Endometrium (tissue), 2 donors: ENCODE data around the gene ZIC1.

Source experiments
- FAIRE-seq: peaks from 2 replicates; lab custom pipeline; 2012; peaks lifted over from hg19 to GRCh38; lab: Jason Lieb, UNC
- donor health status: control.
- donor health status: control.

The ZIC1 gene

DNA sequence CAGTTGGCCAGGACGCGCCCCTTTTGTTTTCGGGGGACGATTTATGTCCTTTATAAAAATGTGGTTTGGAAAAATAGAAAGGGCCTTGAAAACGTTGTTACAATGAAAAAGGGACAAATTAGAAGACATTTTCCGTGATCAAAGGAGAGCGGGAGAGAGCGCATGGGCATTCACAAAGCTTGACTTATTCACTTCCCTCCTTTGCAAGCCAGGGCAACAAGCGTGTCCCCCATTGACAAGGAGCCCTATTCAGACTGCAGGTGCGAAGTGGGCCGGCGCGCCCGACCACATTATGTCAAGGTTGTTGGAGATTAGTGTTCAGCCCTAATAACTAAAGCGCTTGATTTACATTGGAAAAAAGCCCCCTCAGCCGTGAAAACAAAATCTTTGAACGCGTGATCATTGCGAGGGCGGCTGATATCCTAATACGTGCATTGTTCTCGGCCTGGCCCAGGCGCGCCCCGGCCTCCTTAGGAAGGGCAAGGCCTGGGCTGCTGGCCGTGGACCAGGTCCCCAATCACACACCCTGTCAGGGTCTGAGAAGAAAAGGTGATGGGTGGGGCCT is 28.7 kb upstream of the ZIC1 start:
- FAIRE-seq: no peak

DNA sequence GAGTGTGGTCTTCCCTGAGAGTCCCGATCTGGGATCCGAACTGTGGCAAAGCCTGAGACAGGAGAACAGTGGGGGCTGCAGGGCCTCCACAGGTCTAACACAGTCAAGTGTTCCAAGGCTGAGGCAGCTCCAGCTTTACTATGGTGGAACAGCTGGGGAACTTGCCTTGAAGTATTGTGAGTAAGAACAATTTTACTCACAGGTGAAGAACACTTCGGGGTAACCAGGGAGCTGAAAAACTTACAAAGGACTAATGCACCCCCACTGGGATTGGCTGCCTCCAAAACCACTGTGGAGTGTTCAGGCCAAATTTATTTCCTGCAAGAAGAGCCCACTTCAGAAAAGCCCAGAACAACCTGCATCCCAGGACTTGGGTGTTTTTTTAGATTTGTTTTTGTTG is 28.2 kb upstream of the ZIC1 start:
- no peak for FAIRE-seq

DNA sequence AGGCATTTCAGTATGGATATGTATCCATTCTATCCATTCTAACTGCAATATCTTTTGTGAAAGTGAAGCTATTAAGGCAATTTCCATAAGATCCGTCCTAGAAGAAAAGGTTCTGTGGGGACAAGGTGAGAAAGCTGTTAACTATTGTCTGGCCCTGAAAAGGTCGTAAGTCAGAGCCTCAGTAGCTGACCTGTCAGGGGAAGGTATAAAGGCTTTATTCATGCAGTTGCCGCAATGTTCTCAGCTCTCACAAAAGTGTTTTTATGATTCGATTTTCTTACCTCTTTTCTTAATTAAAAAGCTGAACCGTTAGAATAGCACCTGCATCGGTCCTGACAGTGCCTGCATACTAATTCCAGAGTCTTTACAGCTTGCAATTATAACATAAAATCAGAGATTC is 27.6 kb upstream of the ZIC1 start:
- FAIRE-seq: no peak

DNA sequence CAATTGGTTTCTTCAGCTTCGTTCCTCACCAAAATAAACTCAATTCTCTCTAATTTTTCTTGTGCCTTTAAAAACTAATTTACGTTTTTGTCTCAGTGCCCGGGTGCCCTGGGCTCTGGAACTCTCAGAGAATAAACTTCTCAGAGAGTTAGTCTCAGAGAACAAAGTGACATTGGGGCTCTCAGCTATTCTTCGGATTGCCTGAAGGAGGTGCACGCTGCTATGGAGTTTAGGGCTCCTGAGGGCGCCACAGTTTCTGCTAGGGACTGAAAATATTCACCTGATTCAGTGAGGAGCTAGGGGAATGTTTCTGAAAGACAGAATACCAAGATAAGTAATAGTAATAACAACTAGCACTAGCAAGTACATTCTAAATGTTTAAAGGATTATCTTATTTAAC is 25.5 kb upstream of the ZIC1 start:
- no peak for FAIRE-seq

DNA sequence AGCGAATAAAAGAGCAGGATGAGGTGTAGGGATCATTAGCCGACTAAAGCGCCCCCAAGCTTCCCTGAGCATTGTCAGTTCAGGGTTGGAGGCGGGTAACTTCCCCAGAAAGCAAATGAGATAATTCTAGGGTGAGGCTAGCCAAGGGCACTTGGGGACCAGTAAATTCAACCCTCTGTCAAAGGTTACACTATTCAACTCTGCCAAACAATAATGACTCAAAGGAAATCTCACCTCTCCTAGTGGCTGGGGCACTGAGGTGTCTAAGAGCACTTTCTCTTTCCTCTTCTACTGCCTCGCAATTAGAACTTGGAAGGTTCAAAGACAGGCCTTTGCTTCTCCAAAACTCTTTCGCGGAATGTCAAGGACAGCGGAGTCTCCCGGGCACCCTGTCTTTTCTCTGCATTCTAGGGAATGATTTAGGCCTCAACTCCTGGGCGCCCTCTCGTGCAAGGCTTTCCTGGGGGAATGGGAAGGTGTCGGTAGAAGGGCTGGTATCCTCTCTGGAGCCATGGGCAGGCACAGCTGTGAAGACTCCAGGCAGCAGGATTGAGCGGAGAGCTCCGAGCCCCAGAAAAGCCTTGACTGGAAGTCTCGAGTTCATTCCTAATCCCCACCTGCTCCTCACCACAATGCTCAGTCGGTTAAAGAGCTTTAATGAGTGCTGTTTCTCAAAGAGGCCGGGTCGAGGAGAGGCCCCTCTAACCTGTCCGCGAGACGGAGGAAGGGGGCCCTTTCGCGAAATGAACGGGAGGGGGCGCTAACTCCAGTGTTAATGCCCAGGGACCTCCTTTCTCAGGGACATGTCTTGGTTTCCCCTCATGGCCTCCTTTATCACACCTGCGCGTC is 24.7 kb upstream of the ZIC1 start:
- no peak for FAIRE-seq

DNA sequence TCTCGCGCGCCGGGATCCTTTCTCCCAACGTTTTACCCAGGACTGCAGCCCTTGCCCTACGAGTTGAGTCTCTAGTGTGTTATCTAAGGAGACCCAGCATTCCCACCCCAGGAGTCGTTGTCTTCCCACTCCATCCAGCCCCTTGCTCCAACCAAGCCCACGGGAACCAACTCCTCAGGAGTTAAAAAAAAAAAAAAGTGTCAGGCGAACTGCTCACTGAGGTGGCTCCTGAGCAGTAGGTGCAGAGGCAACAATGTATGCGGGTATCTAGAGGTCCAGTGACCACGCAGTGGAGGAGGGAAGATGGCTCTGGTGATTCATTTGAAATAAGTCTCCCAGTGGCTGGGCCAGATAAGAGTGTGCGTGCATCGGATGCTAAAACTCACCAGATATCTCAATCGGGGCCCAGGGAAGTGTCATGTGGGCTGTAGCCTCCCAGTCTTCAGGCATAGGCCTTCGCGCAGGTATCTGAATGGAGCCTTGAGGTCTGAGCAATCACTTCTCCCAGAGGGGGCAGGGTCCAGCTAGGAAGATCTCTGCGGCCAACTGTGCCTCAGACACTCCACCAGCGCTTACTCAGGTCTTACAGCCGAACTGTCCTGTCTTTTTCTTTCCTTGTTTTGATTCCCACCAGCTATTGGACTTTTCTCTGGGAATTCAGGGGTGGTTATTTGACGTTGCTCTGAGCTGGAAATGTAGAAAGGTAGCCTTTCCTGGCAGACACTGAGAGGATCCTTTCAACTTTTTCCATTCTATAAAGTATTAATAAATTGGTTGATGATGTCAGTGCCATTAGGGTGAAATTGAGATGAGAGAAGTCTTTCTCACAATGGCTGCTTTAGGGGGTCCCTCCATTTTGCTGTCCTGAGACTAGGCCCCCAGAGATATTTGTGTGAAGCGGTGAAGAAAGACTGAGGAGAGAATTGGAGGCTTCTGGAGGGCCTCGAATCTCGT is 23.8 kb upstream of the ZIC1 start:
- no peak for FAIRE-seq

DNA sequence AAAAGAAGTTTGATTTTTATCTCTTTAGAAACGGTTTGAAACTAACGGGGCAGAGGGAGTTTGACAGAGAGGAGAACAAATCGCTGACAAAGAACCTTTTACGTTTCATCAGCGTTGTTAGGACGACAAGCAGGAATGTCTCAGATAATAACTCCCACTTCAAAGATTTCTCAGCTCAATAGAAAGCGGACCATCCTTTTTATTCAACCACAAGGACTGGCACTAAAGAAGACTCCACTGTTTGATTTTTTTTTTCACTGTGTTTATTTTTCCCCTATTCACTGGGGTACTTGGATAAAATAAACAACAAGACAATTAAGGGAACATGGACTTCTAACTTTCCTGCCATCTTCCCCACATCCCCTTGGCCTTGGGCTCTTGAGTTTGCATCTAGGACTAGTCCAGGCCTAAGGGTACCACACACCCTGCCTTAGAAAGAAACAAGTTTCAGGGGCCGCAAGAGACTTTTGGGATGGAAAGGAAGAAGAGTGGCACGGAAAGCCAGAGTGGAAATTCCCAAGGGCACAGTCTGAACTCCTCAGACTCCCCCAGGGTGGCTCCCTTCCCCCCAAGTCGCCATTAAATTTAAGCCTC is 21.8 kb upstream of the ZIC1 start:
- FAIRE-seq: no peak

DNA sequence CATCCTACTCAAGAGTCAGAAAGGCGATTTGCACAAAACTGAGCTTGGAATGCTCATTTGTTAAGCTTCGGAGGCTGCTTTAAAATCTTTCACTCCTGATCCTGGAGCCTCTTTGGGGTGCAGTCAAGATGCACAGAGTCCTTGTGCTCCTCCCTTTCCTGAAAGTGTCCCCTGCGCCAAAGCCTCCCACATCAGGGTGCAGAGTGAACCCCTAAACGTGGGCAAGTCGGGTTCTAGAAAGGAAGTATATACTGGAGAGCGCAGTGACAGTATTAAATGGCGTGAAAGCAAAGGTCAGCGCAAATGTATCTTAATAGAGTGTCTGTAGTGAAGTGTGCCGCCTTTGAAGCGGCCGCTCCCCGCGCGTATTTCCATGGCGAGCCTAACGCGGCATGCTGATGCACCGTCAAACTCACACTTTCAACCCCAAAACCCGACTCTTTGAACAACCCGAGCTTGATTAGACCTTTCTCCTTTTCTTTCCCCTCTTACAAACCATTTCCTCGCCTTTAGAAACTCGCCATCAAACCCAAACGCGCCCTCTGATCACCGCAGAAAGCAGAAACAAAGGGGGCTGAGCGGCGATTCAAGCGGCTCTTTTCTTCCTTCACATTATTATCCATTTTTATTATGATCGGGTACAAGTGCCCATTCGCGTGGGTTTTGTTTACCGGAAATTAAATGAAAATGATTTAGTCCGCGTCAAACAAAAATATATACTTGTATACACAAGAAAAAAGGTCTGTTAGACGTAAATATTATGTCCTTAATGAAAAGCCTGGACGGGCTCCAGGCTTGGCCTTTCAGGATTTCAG is 21.1 kb upstream of the ZIC1 start:
- FAIRE-seq: no peak

DNA sequence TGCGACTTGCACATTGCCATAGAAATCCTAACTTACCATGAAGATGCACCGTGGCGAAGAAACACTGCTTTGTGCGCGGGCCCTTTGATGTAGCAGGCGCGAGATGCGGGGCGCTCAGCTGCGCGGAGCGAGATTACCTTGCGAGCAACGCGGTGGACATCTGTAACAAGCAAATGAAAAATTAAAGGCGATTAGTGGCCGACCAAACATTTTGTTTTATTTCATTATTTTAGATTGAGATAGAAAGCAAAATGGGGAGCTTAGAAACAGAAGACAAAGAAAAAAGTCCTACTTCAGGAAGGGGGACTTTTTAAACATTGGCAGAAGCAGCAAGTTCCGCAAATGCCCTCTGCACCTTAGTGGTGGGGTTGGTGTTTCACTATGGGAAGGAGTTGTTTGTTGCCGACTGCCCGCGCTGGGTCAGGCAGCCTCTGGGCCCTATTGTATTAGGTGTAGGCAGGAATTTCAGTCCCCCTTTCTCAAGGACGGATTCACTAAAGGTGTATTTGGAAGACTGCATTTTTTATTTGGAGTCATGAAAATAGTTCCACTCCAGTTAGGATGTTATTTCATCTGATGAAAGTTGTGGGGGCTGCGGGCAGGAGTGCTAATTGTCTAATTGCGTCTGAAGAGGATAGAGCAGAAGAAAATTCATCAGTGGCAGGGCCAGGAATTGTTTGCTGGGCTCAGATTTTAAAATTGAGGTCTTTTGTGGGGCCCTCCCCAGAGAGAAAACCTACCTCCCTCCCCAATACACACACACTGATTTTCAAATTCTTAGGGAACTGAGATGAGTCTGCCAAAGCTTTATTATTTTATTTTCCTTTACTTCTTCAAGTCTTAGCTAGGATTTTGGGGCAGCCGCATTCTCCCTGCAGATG is 20.2 kb upstream of the ZIC1 start:
- no peak for FAIRE-seq

DNA sequence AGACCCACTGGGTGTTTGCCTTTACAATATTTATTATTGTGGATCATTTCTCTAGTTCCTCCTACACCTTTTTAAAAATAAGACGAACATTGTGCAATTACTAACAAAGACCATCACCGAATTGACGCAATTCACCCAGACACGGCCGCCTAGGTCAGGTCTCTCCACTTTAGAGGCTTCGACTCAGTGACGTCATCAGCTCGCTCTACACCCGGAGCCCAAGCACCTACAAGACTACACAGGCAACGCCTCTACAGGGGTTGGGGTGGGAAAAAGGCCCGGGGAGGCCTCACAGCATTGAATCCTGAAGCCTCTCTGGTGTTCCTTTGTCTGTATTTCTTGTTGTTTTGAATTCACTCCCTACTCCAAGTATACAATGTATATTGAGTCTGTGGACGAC is 19.4 kb upstream of the ZIC1 start:
- FAIRE-seq: no peak

DNA sequence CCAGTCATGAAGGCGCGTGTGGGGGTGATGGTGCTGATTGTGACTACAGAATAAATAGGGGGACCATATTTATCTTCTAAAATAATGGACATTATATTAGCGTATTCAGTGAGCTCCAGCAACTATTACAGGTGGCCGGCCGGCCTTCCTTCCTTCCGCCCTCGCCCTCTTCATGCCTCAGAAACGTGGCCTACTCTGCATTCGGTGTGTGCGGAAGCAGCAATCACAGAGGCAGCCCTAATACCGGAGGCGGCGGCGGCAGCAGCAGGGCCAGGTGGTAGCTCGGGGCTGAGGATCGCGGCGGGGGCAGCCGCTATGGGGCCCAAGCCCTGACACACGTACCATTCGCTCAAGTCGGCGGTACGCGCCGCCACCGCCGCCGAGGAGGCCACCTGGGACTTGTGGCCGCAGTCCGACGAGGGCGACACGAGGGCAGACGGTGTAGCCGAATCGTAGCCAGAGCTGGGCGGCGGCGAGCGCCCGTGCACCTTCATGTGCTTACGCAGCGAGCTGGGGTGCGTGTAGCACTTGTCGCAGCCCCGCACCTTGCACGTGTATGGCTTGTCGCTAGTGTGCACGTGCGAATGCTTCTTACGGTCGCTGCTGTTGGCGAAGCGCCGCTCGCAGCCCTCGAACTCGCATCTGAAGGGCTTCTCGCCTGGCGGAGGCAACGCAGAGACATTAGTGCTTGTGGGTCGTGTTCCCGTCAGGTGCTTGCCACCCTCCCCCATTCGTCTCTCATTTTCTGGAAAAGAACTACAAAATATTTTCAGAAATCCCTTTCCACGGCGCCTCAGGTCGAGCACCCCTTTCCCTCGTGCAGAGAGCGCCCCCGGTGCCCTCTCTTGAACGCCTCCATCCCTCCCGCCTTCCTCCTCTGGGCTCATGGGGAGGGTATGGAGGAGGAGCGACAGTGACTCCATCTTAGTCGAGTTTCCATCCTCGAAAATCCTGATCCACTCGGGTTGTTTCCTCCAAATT is 18.3 kb upstream of the ZIC1 start:
- FAIRE-seq: no peak

DNA sequence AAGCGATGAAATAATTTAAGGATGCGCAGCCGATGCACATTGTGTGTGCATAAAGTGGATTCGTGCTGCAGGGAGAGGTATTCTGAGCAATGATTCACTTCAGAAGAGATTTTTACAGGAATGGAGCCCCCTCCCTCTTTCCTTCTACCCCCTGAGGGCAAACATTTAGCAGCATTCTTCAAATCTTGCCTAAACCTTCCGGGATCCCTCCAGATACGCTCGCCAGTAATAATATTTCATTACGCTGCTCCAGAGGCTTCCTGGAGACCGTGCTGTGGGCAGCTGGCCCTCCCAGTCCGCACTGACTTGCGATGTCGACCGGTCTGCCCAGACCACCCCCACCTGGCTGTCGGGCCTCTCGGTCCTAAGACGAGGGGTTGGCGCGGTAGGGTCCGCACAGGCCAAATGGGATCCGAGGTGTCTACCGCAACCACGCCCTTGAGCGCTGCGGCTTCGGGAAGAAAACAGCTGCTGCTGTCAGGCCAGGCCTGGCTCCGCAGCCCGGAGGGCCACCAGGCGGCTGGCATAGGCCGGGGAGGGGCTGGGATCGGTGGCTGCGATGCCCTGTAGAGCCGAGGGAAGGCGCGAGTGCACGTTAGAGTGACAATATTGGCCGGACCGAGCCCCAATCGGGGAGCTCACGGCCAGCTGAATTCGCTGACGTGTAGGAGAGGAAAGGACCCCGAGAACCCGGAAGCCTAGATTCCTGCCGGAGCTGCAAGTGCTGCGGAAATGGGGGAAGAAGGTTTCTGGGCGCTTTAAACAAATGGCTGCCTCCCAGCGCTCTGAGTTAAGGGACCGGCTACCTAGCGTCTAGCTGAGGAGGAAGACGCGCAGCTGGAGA is 17.2 kb upstream of the ZIC1 start:
- FAIRE-seq: no peak

DNA sequence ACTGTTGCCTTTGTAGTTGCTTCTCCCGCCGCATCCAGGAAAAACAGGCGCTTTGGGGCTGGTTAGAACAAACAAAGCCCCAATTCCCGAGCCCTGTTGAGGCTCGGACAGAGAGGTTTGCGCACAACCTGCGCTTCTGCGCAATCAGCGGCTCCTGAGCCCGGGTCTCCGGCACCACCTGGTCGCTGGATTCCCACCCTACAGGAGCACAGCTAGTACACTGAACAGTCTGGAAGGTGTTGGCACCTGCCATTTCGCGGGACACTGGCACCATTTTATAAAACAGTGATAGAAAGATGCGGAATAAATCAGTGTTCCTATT is 16.6 kb upstream of the ZIC1 start:
- no peak for FAIRE-seq

DNA sequence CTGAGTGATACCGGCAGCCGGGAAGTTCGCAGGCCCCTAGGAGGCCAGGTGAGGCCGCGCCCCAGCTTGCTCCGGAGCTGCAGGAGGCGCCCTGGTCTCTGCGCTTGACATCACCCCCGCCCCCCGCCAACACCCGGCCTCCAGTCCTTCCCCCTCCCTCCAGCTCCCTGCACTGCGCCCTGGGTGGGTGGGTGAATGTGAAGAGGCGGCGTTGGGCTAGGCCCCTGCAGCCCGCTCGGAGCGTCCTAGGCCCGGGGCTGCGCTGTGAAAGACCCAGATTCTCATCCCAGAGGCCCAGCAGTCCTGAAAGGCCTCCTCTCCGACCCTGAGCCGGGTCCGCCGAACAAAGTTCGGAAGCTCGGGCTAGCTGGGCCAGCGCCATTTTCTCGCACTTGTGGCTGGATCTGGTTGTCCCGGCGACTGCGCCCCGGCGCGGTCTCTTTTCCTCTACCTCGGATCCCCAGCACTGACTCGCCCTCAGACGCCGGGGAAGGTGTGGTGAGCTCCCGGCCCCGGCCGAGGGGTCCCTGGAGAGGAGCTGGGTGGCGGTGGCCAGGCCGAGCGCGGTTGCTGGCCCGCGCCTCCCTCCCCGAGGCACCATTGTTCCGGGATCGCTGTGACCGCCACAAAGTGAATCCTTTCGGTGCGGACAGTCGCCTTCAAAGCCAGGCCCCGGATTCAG is 15.8 kb upstream of the ZIC1 start:
- no peak for FAIRE-seq

DNA sequence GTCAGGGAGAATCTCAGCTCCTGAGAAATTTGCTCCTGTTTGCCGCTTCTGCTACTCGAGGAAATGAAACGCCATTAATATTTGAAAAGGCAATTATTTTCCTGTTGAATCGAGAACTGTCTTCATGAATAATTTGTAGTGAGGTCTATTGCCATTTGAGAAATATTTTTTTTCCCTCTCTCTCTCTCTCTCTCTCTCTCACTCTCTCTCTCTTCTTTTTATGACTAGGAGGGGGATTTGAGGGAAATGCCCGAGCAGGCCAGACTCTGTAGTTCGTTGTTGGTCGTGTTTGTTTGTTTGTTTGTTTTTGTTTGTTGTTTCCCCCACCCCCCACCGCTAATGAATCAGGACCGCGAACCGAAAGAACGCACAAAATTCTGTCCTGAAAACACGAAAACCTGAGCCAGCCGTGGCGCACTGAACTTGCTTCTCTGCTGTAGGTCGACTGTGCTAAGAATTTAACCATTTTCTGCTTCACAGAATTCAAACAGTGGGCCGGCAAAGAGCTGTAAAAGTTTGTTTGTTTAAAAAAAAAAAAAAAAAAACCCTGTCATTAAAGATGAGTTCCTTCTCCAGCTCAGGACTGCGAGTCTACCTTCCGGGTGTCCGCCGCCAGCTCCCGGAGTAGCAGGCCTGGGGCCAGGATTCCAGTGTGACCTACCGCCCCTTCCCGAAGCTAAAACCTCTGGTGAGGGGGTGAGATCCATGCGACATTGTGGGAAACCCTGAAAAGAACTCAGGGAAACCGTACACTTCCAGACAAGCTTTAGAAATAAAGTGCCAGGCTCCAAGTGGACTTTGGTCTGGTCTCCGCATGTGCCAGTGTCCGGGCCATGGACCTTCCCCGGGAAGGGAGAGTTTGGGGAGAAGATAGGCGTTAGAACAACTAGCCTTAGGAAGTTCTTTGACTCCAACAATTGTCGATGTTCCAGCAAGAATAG is 15.0 kb upstream of the ZIC1 start:
- FAIRE-seq: no peak

DNA sequence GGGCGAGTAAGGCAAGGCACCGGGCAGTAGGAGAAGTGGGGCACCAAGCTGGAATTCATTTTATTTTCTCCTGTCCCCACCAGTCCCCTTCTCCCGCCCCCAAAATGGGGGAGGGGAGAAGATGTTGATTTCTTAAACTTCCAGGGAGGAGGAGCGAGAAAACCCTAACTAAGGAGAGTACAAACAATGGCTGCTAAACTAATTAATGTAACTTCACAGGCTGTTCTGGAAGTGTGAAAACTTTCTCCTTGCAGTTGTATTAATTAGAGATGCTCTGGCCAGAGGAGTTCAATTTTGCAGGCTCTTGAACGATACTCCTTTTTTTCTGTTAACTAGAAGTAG is 14.3 kb upstream of the ZIC1 start:
- FAIRE-seq: no peak
